Endothelial cell of umbilical vein (primary cell): Measurements from ENCODE around the gene SPPL2B. TPM values are rescaled to one million over a fixed set of nuclear protein-coding genes. Genes with fewer than 3 reads are reported as not detected.

Experiments
- BruUV-seq: library from RNA; stranded (reverse); fragments of 400-500 nt; replicated peaks from 2 replicates; lab custom pipeline; 2021; lab: Mats Ljungman, UMichigan
- CTCF ChIA-PET: fragments of 300-600, 350-600 bp; sonication (Branson Sonifier 250); formaldehyde crosslinking; loops from one replicate; lab custom pipeline; 2021; ENCODE audit warnings: antibody characterized with exemption, inconsistent platforms; lab: Charles Lee
- POLR2A ChIA-PET: fragments of 300-600, 350-600 bp; sonication (Branson Sonifier 250); formaldehyde crosslinking; loops from one replicate; lab custom pipeline; 2021; ENCODE audit warnings: antibody characterized with exemption, inconsistent platforms; lab: Charles Lee
- DNase-seq: peaks from one replicate; pipeline ENCODE4 v3.0.0-alpha.2; 2011; ENCODE audit warnings: low read depth, low spot score
- FAIRE-seq: peaks from 2 replicates; lab custom pipeline; 2011; peaks lifted over from hg19 to GRCh38; lab: Jason Lieb, UNC
- H2AFZ ChIP-seq: 2 replicates; pipeline ENCODE4 v1.6.0; 2012; ENCODE audit warnings: low read depth, low read length, control low read depth, inconsistent platforms
- H3K27ac ChIP-seq: 2 replicates; pipeline ENCODE4 v1.5.1; 2011; ENCODE audit warnings: low read depth, mild to moderate bottlenecking, control low read depth, low read length, moderate library complexity; ENCODE audit not compliant: insufficient read depth
- H3K27me3 ChIP-seq, 2 experiments: 2 replicates each; pipeline versions ENCODE4 v1.6.0 to v1.6.1; 2011; ENCODE audit warnings: low read length in 2 of 2, mixed read lengths in 1 of 2; ENCODE audit not compliant: control insufficient read depth in 2 of 2, insufficient read depth in 2 of 2
- H3K36me3 ChIP-seq, 2 experiments: 2 replicates in 1 of 2; 3 replicates in 1 of 2; pipeline ENCODE4 v1.5.1; 2011; ENCODE audit warnings: low read length in 2 of 2, mild to moderate bottlenecking in 1 of 2, moderate library complexity in 1 of 2; ENCODE audit not compliant: control insufficient read depth in 2 of 2, insufficient read depth in 2 of 2; ENCODE audit errors: extremely low read depth in 1 of 2
- H3K4me1 ChIP-seq: 3 replicates; pipeline ENCODE4 v1.5.1; 2011; ENCODE audit warnings: mild to moderate bottlenecking, low read length; ENCODE audit not compliant: control insufficient read depth, insufficient read depth; ENCODE audit errors: extremely low read depth
- H3K4me2 ChIP-seq: 2 replicates; pipeline ENCODE4 v1.6.1; 2011; ENCODE audit warnings: low read length, control low read depth, mixed read lengths; ENCODE audit not compliant: insufficient read depth
- H3K4me3 ChIP-seq, 3 experiments: fragments of 200-600 bp in 1 of 3; sonication (generic), shearing (Covaris generic) in 1 of 3; replicated peaks in 1 of 3; 2 replicates each; pipeline ENCODE4 v1.5.1; 2011 to 2016; ENCODE audit warnings: control low read depth in 3 of 3, low read length in 3 of 3, mild to moderate bottlenecking in 2 of 3, inconsistent platforms in 1 of 3, low read depth in 1 of 3, moderate library complexity in 1 of 3; ENCODE audit not compliant: insufficient read depth in 1 of 3
- H3K79me2 ChIP-seq: 2 replicates; pipeline ENCODE4 v1.6.0; 2012; ENCODE audit warnings: low read length, inconsistent platforms; ENCODE audit not compliant: control insufficient read depth, insufficient read depth
- H3K9ac ChIP-seq: replicated peaks from 2 replicates; pipeline ENCODE3; 2011; ENCODE audit warnings: low read length, control low read depth; ENCODE audit not compliant: insufficient read depth; ENCODE audit errors: extremely low read depth
- H3K9me1 ChIP-seq: replicated peaks from 3 replicates; pipeline ENCODE4 v1.6.0; 2011; ENCODE audit warnings: mild to moderate bottlenecking, low read length; ENCODE audit not compliant: control insufficient read depth, insufficient read depth; ENCODE audit errors: extremely low read depth
- H3K9me3 ChIP-seq: replicated peaks from 2 replicates; pipeline ENCODE4 v1.5.1; 2012; ENCODE audit warnings: low read length, inconsistent platforms; ENCODE audit not compliant: control insufficient read depth, insufficient read depth
- H4K20me1 ChIP-seq: replicated peaks from 2 replicates; pipeline ENCODE3; 2011; ENCODE audit warnings: mild to moderate bottlenecking, low read length; ENCODE audit not compliant: control insufficient read depth, insufficient read depth; ENCODE audit errors: extremely low read depth
- EZH2 ChIP-seq: IDR thresholded peaks from 2 replicates; pipeline ENCODE4 v1.6.1; 2012; ENCODE audit warnings: borderline replicate concordance, low read depth, mild to moderate bottlenecking, moderate library complexity, low read length, inconsistent platforms; ENCODE audit not compliant: severe bottlenecking
- FOS ChIP-seq: IDR thresholded peaks from 2 replicates; pipeline ENCODE4 v1.6.1; 2011; ENCODE audit warnings: mild to moderate bottlenecking, low read length, moderate library complexity, borderline replicate concordance; ENCODE audit not compliant: insufficient read depth
- GATA2 ChIP-seq: IDR thresholded peaks from 2 replicates; pipeline ENCODE4 v1.7.0; 2011; ENCODE audit warnings: low read depth, mild to moderate bottlenecking, moderate library complexity, mixed read lengths, low read length; ENCODE audit not compliant: insufficient read length, insufficient read depth
- JUN ChIP-seq: IDR thresholded peaks from 2 replicates; pipeline ENCODE4 v1.6.1; 2011; ENCODE audit warnings: borderline replicate concordance, low read depth; ENCODE audit not compliant: insufficient read length, insufficient read depth
- MAX ChIP-seq: IDR thresholded peaks from 2 replicates; pipeline ENCODE4 v1.6.1; 2011; ENCODE audit not compliant: insufficient read depth, insufficient read length
- MYC ChIP-seq: IDR thresholded peaks from one replicate; pipeline ENCODE4 v1.6.1; 2011; ENCODE audit warnings: mild to moderate bottlenecking, low read depth, low read length
- dilution Hi-C: fragments of 300-500 bp; cut with MboI; formaldehyde crosslinking; loops from one replicate; pipeline ENCODE4 v1.15.0; 2019; ENCODE audit warnings: low sequenced_read_pairs; ENCODE audit not compliant: extremely low pct_ligation_motif_present
- intact Hi-C: fragments of 100-400 bp; cut with micrococcal nuclease; formaldehyde crosslinking; loops from one replicate; pipeline ENCODE4 v1.10.0; 2022
- polyA plus RNA-seq, 4 experiments: library from polyadenylated mRNA; depleted of rRNA in 3 of 4; stranded (reverse) in 3 of 4; unstranded in 1 of 4; fragments of >200 nt; gene quantifications; 2 replicates each; pipeline versions ENCODE4 v1.2.1 to v1.2.3, GENCODE V29; 2011 to 2012; ENCODE audit warnings: missing spikeins in 1 of 4
- total RNA-seq: library from RNA; stranded (reverse); gene quantifications from 2 replicates; pipeline ENCODE4 v1.2.3, GENCODE V29; 2021
- TF ChIP-seq, protein P1 (sequence below), 2 donors: IDR thresholded peaks; 1 replicate in 1 of 2; 2 replicates in 1 of 2; pipeline ENCODE4 v1.5.1; 2011; ENCODE audit warnings: low read length in 2 of 2, mild to moderate bottlenecking in 2 of 2, moderate library complexity in 2 of 2, control low read depth in 1 of 2, inconsistent platforms in 1 of 2, low read depth in 1 of 2; ENCODE audit not compliant: insufficient read depth in 1 of 2; ENCODE audit errors: extremely low read depth in 1 of 2

The SPPL2B gene
- total and polyA plus RNA-seq, 2 donors (not counting 3 experiments of a cell fraction or from before 2014, with no cell fraction given) = 60.7 to 62.7 TPM

GRCh38 chr19:2289714-2290435 is 38.6 kb upstream of the SPPL2B start:
- POLR2A ChIA-PET = no interaction called here
- H3K4me1 ChIP-seq = peaks cover 5% of the 10 kb centered on the region
- peaks cover 43 to 48% of the 10 kb centered on the region in 2 experiments for H3K27me3 ChIP-seq
- peak overlapping the region; percentile 21 for H3K4me2 ChIP-seq
- intact Hi-C loops (loop anchor here (5.0 kb wide), 1 partner anchor 37 kb away; the partner anchor contains the start of genes LSM7 and SPPL2B), dilution Hi-C loops (no loop called here)
- no peak overlapping the region for H3K27ac ChIP-seq
- FAIRE-seq (peak; percentile 66), DNase-seq (no peak)
- no peaks in the 10 kb centered on the region for H3K9me3 ChIP-seq
- H3K79me2 ChIP-seq = no peaks in the 10 kb centered on the region
- H3K36me3 ChIP-seq = no peaks in the 10 kb centered on the region
- BruUV-seq = no TSS peak
- peak overlapping the region; percentile 22 for H2AFZ ChIP-seq
- TF ChIP-seq GATA2 (no peak), EZH2 (peak; percentile 33), MYC (no peak), JUN (no peak), MAX (no peak), FOS (no peak)
- TF ChIP-seq, protein P1, sequence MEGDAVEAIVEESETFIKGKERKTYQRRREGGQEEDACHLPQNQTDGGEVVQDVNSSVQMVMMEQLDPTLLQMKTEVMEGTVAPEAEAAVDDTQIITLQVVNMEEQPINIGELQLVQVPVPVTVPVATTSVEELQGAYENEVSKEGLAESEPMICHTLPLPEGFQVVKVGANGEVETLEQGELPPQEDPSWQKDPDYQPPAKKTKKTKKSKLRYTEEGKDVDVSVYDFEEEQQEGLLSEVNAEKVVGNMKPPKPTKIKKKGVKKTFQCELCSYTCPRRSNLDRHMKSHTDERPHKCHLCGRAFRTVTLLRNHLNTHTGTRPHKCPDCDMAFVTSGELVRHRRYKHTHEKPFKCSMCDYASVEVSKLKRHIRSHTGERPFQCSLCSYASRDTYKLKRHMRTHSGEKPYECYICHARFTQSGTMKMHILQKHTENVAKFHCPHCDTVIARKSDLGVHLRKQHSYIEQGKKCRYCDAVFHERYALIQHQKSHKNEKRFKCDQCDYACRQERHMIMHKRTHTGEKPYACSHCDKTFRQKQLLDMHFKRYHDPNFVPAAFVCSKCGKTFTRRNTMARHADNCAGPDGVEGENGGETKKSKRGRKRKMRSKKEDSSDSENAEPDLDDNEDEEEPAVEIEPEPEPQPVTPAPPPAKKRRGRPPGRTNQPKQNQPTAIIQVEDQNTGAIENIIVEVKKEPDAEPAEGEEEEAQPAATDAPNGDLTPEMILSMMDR (IDR thresholded peaks at IDR 0.05; ENCODE audit: extremely low read depth in 1 of 2, insufficient read depth in 1 of 2, low read depth in 1 of 2, low read length in 2 of 2) = no peak
- no peak overlapping the region for H3K4me3 ChIP-seq
- H3K9ac ChIP-seq = no peak overlapping the region
- CTCF ChIA-PET = interaction anchor here (1.2 to 1.7 kb wide), 2 partner anchors 15 to 26 kb away, joined by 5 to 6 read pairs; no protein-coding TSS in a partner anchor
- H4K20me1 ChIP-seq = no peaks in the 10 kb centered on the region
- H3K9me1 ChIP-seq = no peaks in the 10 kb centered on the region
